Measurements from ENCODE around the gene MLC1. TPM values are rescaled to one million over a fixed set of nuclear protein-coding genes. Genes with fewer than 3 reads are reported as not detected.
A peak's percentile ranks its signal among the peaks of the same experiment; 100 is the strongest.

The MLC1 gene
- total RNA-seq, 1 donor: under 0.01 TPM

DNA sequence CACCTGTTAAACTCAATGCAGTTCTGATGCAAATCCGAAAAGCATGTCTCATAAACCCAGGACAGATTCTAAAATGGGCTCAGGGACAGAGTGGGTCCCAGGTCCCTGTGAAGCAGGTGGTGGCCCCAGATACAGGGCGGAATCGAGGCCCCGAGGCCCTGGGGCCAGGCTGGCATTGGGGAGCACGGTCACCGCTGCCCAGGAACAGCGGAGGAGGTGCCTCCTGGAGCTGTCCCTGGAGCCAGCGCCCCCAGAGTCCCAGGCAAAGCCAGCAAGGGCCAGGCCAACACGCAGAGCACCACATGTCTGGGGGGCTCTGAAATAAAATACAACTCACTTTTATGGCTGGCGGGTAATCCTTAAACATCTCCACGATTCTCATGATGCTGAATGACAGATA lies 17.1 kb downstream of the MLC1 start:
- no peaks in the 10 kb centered on the region for H3K27me3 ChIP-seq (ENCODE audit: insufficient read depth, low read length)

DNA sequence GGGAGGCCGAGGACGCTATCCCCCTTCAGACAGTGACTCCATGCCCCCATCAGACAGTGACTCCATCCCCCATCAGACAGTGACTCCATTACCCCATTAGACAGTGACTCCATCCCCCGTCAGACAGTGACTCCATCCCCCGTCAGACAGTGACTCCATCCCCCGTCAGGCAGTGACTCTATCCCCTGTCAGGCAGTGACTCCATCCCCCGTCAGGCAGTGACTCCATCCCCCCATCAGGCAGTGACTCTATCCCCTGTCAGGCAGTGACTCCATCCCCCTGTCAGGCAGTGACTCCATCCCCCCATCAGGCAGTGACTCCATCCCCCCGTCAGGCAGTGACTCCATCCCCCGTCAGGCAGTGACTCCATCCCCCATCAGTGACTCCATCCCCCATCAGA lies 18.0 kb downstream of the MLC1 start:
- no peaks in the 10 kb centered on the region for H3K36me3 ChIP-seq (ENCODE audit: insufficient read depth, low read length)
- no peak overlapping the region for H3K4me2 ChIP-seq (ENCODE audit: insufficient read depth, low read length)
- H2AFZ ChIP-seq (ENCODE audit: low read length): no peak overlapping the region
- no peak overlapping the region for H3K27ac ChIP-seq (ENCODE audit: low read depth, low read length)
- no peaks in the 10 kb centered on the region for H3K79me2 ChIP-seq (ENCODE audit: insufficient read depth, low read length)
- TF ChIP-seq, protein P1, sequence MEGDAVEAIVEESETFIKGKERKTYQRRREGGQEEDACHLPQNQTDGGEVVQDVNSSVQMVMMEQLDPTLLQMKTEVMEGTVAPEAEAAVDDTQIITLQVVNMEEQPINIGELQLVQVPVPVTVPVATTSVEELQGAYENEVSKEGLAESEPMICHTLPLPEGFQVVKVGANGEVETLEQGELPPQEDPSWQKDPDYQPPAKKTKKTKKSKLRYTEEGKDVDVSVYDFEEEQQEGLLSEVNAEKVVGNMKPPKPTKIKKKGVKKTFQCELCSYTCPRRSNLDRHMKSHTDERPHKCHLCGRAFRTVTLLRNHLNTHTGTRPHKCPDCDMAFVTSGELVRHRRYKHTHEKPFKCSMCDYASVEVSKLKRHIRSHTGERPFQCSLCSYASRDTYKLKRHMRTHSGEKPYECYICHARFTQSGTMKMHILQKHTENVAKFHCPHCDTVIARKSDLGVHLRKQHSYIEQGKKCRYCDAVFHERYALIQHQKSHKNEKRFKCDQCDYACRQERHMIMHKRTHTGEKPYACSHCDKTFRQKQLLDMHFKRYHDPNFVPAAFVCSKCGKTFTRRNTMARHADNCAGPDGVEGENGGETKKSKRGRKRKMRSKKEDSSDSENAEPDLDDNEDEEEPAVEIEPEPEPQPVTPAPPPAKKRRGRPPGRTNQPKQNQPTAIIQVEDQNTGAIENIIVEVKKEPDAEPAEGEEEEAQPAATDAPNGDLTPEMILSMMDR (IDR thresholded peaks at IDR 0.05; ENCODE audit: extremely low read depth, low read depth, low read length): no peak
- no peaks in the 10 kb centered on the region for H3K4me1 ChIP-seq (ENCODE audit: insufficient read depth, low read length)
- H3K9me3 ChIP-seq (ENCODE audit: low read depth, low read length): no peaks in the 10 kb centered on the region
- no peak for DNase-seq (ENCODE audit: insufficient read length, low spot score, missing footprints)
- no peak overlapping the region for H3K4me3 ChIP-seq (ENCODE audit: insufficient read depth, low read length)
- no peaks in the 10 kb centered on the region for H4K20me1 ChIP-seq (ENCODE audit: insufficient read depth, low read length)
- no peaks in the 10 kb centered on the region for H3K27me3 ChIP-seq (ENCODE audit: insufficient read depth, low read length)

More for the DNA sequence above, 17.1 kb downstream of the MLC1 start:
- Histone ChIP-seq H3K9me3 (ENCODE audit: low read depth, low read length) (no peaks in the 10 kb centered on the region), H3K27ac (ENCODE audit: low read depth, low read length) (no peak overlapping the region), H3K79me2 (ENCODE audit: insufficient read depth, low read length) (no peaks in the 10 kb centered on the region), H3K36me3 (ENCODE audit: insufficient read depth, low read length) (no peaks in the 10 kb centered on the region), H4K20me1 (ENCODE audit: insufficient read depth, low read length) (no peaks in the 10 kb centered on the region), H3K4me1 (ENCODE audit: insufficient read depth, low read length) (no peaks in the 10 kb centered on the region), H3K4me2 (ENCODE audit: insufficient read depth, low read length) (no peak overlapping the region), H3K4me3 (ENCODE audit: insufficient read depth, low read length) (no peak overlapping the region), H2AFZ (ENCODE audit: low read length) (no peak overlapping the region)
- DNase-seq (ENCODE audit: insufficient read length, low spot score, missing footprints): no peak
- TF ChIP-seq, protein P1 (IDR thresholded peaks at IDR 0.05; ENCODE audit: extremely low read depth, low read depth, low read length): no peak

DNA sequence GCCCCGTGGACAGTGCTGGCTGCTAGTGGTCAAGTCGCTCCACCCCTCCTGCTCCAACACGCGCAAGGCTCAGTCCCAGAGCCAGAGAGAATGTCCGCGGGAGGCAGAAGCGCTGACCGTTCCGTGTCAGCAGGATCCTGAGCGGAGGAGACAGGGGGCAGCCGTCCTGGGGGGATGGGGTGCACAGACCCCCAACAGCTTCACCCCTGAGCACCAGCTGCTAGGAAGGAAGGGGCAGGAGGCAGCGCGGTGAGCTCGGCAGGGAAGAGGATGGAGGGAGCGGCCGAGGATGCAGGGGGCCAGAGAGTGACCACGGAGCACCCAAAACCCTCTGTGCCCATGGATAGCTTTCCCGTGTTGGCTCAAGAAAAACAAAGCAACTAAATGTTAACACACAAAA lies 20.8 kb downstream of the MLC1 start:
- Histone ChIP-seq H3K27ac (ENCODE audit: low read depth, low read length) (no peak overlapping the region), H3K4me3 (ENCODE audit: insufficient read depth, low read length) (no peak overlapping the region), H3K9me3 (ENCODE audit: low read depth, low read length) (no peaks in the 10 kb centered on the region), H3K79me2 (ENCODE audit: insufficient read depth, low read length) (no peaks in the 10 kb centered on the region), H4K20me1 (ENCODE audit: insufficient read depth, low read length) (no peaks in the 10 kb centered on the region), H3K4me1 (ENCODE audit: insufficient read depth, low read length) (no peaks in the 10 kb centered on the region), H3K4me2 (ENCODE audit: insufficient read depth, low read length) (no peak overlapping the region), H3K36me3 (ENCODE audit: insufficient read depth, low read length) (no peaks in the 10 kb centered on the region), H3K27me3 (ENCODE audit: insufficient read depth, low read length) (peaks cover 7% of the 10 kb centered on the region), H2AFZ (ENCODE audit: low read length) (no peak overlapping the region)
- peak; percentile 83 for DNase-seq (ENCODE audit: insufficient read length, low spot score, missing footprints)
- TF ChIP-seq, protein P1 (IDR thresholded peaks at IDR 0.05; ENCODE audit: extremely low read depth, low read depth, low read length): no peak

DNA sequence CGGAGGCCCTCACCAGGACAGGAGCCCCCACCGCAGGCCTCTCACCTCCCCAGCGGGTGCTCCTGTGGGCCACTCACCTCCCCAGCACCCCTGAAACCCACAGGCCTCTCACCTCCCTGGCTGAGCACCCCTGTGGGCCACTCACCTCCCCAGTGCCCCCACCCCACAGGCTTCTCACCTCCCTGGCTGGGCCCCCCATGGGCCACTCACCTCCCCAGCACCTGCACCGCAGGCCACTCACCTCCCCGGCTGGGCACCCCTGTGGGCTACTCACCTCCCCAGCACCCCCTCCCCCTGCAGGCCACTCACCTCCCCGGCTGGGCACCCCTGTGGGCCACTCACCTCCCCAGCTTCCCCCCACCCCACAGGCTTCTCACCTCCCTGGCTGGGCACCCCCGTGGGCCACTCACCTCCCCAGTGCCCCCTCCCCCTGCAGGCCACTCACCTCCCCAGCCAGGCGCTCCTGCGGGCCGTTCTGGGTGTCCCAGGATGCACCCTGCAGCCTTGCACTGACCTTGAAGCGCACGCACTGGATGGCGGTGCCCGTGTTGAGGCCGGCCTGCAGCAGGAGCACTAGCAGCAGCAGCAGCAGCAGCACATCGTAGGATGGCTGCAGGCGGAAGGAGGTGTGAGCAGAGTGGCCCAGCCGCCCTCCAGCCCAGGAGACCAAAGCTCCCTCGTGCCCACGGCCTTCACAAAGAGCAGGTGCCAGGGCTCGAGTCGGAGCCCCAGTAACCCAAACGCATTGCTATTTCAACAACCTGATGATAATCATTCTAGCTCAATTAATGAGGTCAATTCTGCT lies 21.4 kb downstream of the MLC1 start:
- Histone ChIP-seq H4K20me1 (ENCODE audit: insufficient read depth, low read length) (no peaks in the 10 kb centered on the region), H3K4me2 (ENCODE audit: insufficient read depth, low read length) (no peak overlapping the region), H3K79me2 (ENCODE audit: insufficient read depth, low read length) (no peaks in the 10 kb centered on the region), H3K27me3 (ENCODE audit: insufficient read depth, low read length) (peaks cover 13% of the 10 kb centered on the region), H3K9me3 (ENCODE audit: low read depth, low read length) (no peaks in the 10 kb centered on the region), H3K4me3 (ENCODE audit: insufficient read depth, low read length) (no peak overlapping the region), H3K27ac (ENCODE audit: low read depth, low read length) (no peak overlapping the region), H3K4me1 (ENCODE audit: insufficient read depth, low read length) (no peaks in the 10 kb centered on the region), H3K36me3 (ENCODE audit: insufficient read depth, low read length) (no peaks in the 10 kb centered on the region), H2AFZ (ENCODE audit: low read length) (no peak overlapping the region)
- no peak for DNase-seq (ENCODE audit: insufficient read length, low spot score, missing footprints)
- TF ChIP-seq, protein P1 (IDR thresholded peaks at IDR 0.05; ENCODE audit: extremely low read depth, low read depth, low read length): no peak

All from osteoblast (primary cell).